Measurements from ENCODE around the gene ADORA1.

- TF ChIP-seq CTCF (IDR thresholded peaks at IDR 0.05) = no peak
- no peak for TF ChIP-seq JUND (IDR thresholded peaks at IDR 0.05)
- no peak for TF ChIP-seq ZBTB33 (IDR thresholded peaks at IDR 0.05; ENCODE audit: borderline replicate concordance, low read depth)
- TF ChIP-seq EP300 (IDR thresholded peaks at IDR 0.05; ENCODE audit: borderline replicate concordance in 1 of 2, low read depth in 1 of 2, low read length in 1 of 2) = no peak
- no peak for TF ChIP-seq YY1 (IDR thresholded peaks at IDR 0.05; ENCODE audit: low read depth)
- no peak for TF ChIP-seq USF2 (IDR thresholded peaks at IDR 0.05; ENCODE audit: borderline replicate concordance, low read depth, low read length)
- no peak for TF ChIP-seq FOXM1 (IDR thresholded peaks at IDR 0.05; ENCODE audit: low read depth)
Observed at GRCh38 chr1:203185061-203185461, 57.5 kb downstream of the ADORA1 start.

Measured in SK-N-SH (cell line).